HT1080 (cell line): ENCODE measurements around the gene TMPO. TPM values are rescaled to one million over a fixed set of nuclear protein-coding genes. Genes with fewer than 3 reads are reported as not detected.
"Not testable (repeated sequence)": the region's sequence is repeated elsewhere in the genome, so short reads cannot be mapped to it uniquely, and the experiment has no call there.

ENCODE experiments used
- DNase-seq: peaks from one replicate; pipeline ENCODE4 v3.0.0-alpha.2; 2015; ENCODE audit warnings: low read depth
- total RNA-seq: library from RNA; depleted of rRNA; stranded (reverse); fragments of >200 nt; shearing (Covaris generic); gene quantifications from 2 replicates; pipeline ENCODE4 v1.2.3, GENCODE V29; 2014

Gene TMPO
- total RNA-seq, 1 experiment from 2014 or later, result 184 TPM

DNA sequence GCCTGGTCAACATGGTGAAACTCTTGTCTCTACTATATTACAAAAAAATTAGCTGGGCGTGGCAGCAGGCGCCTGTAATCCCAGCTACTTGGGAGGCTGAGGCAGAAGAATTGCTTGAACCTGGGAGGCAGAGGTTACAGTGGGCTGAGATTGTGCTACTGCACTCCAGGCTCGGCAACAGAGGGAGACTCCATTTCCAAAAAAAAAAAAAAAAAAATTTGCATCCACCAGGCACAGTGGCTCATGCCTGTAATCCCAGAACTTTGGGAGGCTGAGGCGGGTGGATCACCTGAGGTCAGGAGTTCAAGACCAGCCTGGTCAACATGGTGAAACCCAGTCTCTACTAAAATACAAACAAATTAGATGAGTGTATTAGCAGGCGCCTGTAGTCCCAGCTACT is 3.6 kb upstream of the TMPO start:
- DNase-seq, result not testable (repeated sequence)

DNA sequence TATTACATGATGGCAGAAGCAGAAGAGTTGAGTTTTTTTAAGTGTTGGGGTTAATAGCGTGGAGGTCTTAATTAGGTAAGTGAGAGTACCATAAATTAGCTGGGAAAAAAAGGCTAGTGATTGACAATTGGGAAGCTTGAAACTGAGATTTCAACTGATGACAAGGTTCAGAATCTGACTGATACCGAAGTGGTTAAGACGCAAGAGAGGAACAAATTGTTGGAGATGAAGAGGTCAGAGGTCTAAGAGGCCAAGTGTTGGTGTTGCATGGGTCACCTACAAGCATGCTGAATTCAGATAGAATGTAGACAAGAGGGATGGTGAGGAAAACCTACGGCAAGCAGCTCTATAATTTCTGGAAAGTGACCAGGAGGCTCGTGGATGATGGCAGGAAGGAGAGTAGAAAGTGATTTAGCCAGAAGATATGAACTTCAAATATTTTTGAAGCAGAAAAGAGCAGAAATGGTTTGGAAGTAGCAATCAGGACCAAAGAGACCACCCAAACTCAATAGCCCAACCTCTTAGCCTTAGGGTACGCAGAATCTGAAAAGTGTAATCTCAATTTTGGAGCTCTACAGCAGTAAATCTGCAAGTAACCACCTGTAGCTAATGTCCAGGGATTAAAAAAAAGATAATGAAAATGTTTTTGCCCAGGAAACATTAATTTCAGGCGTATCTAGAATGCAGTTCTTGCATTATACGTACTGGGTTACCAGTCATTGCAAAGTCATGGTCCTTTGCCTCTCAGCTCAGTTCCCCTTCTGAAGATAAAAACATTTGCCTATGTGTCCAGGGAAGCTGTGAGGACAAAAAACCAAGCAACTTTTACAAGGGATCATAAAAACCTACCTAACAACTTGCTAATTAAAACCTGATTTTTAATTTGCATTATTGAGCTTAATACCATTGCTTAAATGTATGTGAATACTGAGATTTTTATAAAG is 1.7 kb upstream of the TMPO start:
- no peak for DNase-seq

DNA sequence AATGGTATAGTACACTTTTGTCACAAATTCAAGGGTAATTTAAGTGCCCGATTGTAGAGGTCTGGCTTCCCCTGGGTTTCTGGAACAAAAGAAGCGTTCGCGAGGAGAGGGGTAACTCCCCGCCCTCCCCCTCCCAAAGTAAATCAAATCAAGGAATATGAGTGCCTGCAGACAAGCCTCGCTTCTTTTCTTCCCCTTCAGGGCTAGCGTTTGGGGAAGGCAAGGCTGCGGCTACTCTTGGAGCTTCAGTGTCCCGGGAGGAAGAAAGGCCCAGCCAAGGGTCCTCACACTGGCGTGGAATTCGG is 456 bp upstream of the TMPO start:
- no peak for DNase-seq

DNA sequence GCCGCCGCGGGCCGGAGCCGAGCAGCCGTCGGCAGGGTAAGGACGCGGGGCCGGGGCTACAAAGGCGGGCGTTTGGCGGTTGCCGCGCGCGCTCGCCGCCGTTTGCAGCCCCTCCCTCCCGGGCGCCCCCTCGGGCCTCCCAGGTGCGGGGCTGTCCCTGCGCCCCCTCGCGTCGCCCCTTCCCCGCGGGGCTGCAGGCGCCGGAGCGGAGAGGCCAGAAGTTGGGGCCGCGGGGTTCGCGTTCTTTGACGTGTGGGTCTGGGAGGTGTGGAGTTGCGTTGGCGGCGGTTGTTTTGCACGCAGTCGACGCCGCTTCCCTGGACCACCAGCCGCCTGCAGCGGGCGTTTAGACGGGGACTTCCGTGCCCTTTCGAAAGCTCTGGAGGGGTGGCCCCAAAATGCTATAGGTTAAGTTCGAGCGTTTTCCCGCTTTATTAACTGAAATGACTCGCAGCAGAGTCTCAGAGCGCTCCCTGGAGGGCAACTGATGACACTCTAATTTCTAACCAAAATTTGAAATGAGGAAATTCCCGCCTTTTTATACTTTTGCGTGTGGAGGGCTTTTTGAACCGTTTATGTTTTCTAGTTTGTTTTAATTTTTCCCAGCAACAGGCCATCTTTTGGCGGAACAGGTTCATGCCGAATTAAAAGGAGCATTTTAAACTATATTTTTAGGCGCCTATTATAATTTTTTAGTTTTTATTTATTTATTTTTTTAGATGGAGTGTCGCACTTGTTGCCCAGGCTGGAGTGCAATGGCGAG is 902 bp downstream of the TMPO start:
- peak; percentile 85 for DNase-seq

DNA sequence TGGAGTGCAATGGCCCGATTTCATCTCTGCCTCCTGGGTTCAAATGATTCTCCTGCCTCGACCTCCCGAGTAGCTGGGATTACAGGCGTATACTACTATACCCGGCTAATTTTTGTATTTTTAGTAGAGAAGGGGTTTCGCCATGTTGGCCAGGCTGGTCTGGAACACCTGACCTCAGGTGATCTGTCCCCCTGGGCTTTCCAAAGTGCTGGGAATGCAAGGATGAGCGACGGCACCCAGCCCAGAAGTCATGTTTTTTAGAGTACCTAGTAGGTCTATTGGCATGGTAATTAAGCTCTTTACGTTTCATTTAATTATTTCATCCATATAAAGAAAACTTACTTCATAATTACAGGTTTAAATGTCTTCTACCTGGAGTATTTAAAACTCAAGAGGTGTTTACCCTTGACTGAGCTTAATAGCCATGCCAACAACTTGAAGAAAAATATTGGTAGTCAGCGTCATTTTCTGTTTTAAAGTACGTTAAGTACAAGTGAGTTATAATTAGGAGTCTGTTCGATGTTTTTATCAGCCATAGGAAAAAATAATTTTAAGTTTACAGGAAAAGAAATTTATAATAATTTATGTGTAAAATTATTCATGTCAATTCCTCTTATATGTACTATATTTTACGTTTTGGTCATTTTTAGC is 4.0 kb downstream of the TMPO start:
- DNase-seq, result no peak

DNA sequence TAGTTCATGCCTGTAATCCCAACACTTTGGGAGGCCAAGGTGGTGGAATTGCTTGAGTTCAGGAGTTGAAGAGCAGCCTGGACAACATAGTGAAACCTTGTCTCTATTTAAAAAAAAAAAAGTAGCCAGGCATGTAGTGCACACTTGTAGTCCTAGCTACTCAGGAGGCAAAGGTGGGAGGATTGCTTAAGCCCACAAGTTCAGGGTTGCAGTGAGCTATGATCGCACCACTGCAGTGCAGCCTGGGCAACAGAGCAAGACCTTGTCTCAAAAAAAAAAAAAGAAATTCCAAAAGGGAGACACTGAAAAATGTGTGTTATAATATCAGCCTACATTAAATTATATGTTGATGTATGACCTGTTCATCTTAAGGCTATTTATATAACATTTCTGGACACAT is 14.7 kb downstream of the TMPO start:
- no peak for DNase-seq

DNA sequence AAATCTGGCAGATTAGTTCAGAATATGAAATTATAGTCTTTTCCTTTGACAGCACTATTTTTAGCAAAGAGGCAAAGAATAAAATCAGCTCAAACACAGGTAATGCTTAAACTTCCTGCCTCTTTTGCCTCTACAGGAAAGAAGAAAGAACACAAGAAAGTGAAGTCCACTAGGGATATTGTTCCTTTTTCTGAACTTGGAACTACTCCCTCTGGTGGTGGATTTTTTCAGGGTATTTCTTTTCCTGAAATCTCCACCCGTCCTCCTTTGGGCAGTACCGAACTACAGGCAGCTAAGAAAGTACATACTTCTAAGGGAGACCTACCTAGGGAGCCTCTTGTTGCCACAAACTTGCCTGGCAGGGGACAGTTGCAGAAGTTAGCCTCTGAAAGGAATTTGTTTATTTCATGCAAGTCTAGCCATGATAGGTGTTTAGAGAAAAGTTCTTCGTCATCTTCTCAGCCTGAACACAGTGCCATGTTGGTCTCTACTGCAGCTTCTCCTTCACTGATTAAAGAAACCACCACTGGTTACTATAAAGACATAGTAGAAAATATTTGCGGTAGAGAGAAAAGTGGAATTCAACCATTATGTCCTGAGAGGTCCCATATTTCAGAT is 17.4 kb downstream of the TMPO start:
- DNase-seq, result peak; percentile 66

DNA sequence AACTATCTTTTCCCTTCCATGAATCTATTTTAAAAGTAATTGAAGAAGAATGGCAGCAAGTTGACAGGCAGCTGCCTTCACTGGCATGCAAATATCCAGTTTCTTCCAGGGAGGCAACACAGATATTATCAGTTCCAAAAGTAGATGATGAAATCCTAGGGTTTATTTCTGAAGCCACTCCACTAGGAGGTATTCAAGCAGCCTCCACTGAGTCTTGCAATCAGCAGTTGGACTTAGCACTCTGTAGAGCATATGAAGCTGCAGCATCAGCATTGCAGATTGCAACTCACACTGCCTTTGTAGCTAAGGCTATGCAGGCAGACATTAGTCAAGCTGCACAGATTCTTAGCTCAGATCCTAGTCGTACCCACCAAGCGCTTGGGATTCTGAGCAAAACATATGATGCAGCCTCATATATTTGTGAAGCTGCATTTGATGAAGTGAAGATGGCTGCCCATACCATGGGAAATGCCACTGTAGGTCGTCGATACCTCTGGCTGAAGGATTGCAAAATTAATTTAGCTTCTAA is 18.4 kb downstream of the TMPO start:
- DNase-seq, result no peak

DNA sequence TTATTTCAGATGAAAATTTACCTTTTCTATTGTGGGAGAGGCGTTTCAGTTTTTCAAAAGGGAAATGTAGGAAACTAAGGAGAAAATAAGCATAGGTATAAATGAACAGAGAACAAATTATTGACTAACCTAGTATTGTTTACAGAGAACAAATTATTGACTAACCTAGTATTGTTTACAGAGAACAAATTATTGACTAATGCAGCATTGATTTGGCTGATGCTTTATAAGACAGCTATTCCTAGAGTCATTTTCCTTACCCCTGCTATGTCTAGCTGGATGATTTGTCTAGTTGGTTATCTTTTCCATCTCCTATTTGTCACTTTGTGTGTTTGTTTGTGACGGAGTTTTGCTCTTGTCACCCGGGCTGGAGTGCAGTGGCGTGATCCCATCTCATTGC is 22.6 kb downstream of the TMPO start:
- no peak for DNase-seq

DNA sequence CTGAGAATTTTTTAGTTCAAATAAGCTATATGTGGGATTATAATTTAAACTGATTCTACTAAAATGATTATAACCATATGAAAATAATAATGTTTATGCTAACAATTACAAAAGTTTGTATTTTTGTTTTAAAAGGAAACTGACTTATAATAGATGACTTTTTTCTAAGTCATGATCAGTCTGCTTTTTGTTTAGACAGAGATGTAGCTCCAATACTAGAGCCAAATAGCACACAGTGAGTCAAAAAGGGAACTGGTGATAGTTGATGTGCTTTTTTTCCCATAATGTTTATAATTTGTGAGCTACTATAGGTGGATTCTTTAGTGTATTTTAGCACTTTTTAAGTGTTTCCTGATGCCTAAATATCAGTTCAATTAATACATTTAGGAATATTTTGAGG is 28.3 kb downstream of the TMPO start:
- DNase-seq, result no peak

DNA sequence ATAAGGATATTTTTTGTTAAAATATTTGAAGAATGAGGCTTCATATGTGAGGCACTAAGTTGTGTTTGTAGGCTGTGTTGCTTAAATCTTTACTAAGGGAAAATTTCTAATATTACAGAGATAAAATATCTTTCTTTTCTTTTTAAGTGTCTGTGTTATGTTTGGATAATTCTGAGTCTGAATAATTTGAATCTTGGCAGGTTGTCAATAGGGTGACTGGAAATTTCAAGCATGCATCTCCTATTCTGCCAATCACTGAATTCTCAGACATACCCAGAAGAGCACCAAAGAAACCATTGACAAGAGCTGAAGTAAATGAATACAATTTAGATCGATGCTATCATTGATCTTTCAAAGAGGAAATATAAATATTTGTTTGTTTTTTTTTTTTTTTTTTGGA is 29.4 kb downstream of the TMPO start:
- no peak for DNase-seq

DNA sequence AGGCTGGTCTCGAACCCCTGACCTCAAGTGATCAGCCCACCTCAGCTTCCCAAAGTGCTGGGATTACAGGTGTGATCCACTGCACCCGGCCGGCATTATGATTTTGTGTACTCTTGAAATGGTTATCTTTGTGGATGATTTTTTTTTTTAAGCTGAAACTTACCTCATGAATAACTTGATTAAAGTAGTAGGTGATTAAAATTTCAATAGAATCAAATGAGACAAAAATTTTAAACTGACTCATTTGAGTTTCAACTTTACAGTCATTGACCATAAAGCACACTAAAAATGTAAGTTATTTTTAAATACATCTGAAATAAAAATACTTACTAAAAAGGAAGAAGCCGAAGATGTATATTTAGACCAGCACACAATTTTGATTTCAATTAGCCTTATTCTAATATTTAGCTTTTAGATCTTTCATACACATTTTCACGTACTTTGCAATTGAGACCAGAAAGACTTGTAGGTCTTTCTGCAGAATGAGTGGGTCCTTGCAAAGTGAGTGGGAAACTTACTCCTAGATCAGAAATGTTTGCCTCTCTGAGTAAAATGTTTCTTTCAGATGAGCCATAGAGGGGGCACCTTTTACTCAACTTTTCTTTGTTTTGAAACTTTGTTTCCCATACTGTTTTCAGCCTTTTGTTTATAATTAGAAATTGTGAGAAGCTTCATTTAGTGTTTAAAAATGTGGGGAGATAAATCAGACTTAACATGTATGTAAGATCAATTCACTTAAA is 34.2 kb downstream of the TMPO start:
- no peak for DNase-seq

DNA sequence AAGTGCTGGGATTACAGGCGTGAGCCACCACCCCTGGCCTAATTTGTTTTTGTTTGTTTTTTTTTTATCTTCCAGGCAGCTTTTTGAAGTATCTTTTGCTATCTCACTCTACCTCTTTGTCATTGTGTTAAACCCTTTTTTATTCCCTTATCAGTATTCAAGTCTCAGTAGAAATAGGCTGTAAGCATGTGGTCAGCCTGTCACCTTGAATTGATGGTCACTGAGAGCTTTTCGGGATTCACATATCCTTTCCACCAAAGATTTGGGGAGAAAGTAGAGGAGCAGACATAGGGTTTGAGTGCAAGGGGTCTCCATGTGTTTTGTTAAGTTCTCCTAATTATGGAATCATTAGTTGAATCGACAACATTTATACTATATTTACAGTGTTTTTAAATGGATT is 36.4 kb downstream of the TMPO start:
- no peak for DNase-seq

DNA sequence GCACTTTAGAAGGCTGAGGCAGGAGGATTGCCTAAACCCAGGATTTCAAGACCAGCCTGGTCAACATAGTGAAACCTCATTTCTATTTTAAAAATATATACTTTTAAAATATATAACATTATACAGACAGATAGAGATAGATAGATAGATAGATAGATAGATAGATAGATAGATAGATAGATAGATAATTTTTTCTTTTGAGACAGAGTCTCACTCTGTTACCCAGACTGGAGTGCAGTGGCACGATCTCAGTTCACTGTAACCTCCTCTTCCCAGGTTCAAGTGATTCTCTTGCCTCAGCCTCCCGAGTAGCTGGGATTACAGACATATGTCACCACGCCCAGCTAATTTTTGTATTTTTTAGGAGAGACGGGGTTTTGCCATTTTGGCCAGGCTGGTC is 42.7 kb downstream of the TMPO start:
- DNase-seq, result not testable (repeated sequence)

DNA sequence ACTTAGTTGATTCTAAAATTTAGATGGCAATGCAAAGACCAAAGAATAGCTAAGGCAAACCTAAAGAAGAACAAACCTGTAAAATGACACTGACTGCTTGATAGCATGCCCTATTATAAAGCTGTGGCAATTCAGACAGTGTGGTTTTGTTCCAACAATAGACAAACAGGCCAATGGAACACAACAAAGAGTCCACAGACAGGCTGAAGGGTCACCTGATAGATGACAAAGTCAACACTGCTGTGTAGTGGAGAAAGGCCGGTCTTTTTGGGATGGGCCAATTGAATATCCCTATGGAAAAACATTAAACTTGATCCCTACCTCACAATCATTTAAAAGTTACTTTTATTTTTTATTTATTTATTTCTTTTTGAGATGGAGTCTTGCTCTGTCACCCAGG is 44.3 kb downstream of the TMPO start:
- no peak for DNase-seq

DNA sequence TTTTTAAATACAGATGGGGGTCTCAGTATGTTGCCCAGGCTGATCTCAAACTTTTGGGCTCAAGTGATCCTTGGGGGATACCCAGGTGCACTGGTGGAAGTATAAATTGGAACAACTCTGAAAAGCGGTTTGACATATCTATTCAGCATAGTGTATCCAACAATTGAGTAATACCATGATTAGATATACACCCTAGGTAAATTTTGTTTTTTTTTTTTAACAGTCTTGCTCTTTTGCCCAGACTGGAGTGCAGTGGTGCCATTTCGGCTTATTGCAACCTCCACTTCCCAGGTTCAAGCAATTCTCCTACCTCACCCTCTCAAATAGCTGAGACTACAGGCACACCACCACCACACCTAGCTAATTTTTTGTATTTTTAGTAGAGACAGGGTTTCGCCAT is 46.5 kb downstream of the TMPO start:
- no peak for DNase-seq

DNA sequence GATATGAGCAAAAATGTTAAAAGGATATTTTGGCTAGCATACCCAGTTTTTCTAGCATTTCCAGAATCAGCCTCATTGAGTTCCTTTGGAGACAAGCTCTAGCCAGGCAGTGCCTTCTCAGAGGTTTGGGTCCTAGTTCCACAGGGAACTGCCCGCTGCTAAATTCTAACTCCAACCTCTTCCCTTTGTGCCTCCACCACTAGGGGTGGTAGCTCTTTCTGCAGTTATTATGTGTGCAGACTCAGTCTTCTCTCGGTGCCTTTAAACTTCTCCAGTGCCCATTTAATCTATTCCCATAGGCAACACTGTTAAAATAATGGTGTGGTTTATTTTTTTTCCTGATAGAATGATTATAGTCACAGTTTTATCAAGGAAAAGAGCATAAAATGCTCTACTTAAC is 56.6 kb downstream of the TMPO start:
- no peak for DNase-seq

DNA sequence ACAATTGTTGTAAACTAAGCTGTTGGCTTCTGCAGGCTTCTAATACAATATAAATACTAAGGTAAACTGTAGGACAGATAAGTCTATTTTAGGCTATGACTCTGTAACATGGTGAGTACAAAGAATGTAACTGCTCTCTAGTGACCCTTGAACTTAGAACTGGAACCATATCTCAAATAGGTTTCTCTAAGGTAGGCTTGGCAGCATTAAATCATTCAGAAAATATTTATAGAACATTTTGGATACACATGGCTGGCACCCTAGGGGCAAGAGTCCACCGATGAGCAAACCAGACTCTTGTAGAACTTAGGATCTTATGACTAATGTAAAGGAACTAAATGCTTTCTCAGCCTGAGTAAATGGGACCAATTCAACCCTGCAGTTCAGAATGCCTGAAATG is 58.7 kb downstream of the TMPO start:
- no peak for DNase-seq

DNA sequence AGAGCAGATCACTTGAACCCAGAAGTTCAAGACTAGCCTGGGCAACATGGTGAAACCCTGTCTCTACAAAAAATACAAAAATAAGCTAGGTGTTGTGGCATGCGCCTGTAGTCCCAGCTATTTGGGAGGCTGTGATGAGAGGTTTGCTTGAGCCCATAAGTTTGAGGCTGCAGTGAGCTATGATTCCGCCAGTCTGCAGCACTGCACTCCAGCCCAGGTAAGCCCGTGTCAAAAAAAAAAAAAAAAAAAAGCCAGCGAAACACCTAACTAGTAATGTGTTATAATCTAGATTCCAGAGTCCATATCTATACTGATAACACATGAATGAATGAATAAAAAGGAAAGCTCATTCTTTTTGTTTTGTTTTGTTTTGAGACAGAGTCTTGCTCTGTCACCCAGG is 59.6 kb downstream of the TMPO start:
- DNase-seq, result no peak

DNA sequence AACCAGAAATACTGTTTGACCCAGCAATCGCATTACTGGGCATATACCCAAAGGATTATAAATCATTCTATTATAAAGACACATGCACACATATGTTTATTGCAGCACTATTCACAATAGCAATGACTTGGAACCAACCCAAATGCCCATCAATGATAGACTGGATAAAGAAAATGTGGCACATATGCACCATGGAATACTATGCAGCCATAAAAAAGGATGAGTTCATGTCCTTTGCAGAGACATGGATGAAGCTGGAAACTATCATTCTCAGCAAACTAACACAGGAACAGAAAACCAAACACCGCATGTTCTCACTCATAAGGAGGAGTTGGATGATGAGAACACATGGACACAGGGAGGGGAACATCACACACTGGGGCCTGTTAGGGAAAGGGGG is 61.4 kb downstream of the TMPO start:
- DNase-seq, result not testable (repeated sequence)

DNA sequence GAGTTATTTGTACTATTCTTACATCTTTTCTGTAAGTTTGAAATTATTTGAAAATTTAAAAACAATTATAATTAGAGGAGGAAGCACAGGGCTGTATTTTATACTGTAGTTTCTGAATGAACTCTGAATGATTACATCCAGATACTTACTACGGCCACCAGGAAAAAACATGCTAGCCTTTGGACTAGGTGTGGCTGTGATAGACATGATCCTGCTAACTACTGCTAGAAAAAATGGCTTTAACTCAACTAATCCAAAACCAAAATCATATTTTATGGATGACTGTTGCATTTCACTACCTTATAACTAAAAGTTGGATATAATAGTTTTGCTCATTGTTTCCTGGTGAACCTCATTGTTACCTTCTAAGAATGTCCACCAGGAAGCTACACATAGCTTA is 63.0 kb downstream of the TMPO start:
- DNase-seq, result no peak
